GM15510 (cell line): ENCODE measurements around the gene TGIF2.

Experiments used
- POLR2A ChIP-seq: IDR thresholded peaks from 3 replicates; pipeline ENCODE4 v1.6.1; 2011; ENCODE audit warnings: borderline replicate concordance; ENCODE audit not compliant: insufficient read length; ENCODE audit errors: extremely low read depth

The TGIF2 gene

DNA sequence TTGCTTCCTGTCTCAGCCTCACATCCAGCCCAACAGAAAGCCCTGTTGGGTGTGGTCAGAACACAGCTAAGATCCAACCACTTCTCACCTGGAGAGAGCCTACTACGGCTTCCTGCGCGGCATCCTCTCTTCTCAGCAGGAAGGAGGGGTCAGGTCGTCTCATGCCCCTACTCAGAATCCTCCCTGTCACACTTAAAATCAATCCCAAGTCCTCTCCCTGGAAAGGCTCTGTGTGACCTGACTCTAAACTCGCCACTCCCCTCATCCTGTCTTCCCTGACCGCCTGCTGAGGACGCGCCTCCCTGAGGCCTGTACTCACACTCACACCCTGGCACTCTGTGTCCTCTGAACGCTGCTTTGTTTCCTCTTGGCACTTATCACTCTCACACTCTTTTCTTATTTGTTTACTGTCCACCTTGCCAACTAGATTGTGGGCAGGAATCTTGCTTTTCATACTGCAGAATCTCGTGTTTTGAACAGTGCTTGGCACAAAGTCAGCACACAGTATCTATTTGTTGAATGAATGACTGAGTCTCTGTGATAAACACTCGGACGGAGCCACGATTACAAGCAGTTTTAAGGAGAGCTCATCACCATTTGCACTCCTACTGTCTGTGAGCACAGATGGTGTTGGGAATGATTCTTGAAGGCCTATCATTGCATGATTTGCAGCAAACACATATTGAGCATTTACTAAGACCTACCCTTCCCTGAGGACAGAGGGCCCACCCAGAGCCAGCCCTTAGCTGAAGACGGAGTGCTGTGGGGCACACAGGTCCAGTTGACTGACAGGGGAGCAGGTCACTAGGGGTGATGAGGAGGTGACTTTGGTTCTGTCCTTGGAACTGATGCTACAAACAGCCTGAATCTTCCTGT, 50.9 kb downstream of the TGIF2 start:
- no peak for TF ChIP-seq POLR2A

DNA sequence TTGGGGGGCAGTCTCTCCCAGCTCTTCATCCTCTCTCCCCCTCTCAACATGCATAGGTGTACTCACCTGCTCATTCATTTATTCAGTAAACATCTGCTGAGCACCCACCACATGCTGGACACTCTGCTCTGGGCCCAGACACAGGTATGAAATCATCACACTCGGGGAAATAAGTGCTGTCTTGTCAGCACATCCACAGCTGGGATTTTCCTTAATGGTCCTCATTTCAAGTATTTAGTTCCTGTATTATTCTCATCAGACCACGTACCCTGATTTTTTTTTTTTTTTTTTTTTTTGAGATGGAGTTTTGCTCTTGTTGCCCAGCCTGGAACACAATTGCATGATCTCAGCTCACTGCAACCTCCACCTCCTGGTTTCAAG, 51.5 kb downstream of the TGIF2 start:
- no peak for TF ChIP-seq POLR2A

DNA sequence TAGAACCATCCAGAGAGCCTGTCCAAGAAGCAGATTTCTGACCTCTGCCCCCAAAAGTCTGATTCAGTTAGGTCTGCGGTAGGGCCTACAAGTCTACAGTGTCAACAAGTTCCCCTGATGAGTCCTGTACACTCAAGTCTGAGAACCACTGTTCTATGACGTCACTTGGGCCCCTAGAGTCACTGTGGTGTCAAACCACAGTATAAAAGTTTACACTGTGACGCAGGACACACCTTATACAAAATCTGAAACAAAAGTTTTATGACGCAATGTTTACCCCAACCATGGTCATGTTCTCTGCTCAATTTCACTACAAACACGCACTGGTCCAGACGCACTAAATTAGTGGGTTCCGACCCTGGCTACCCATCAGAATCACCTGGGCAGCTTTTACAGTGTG, 54.7 kb downstream of the TGIF2 start:
- TF ChIP-seq POLR2A, result no peak

DNA sequence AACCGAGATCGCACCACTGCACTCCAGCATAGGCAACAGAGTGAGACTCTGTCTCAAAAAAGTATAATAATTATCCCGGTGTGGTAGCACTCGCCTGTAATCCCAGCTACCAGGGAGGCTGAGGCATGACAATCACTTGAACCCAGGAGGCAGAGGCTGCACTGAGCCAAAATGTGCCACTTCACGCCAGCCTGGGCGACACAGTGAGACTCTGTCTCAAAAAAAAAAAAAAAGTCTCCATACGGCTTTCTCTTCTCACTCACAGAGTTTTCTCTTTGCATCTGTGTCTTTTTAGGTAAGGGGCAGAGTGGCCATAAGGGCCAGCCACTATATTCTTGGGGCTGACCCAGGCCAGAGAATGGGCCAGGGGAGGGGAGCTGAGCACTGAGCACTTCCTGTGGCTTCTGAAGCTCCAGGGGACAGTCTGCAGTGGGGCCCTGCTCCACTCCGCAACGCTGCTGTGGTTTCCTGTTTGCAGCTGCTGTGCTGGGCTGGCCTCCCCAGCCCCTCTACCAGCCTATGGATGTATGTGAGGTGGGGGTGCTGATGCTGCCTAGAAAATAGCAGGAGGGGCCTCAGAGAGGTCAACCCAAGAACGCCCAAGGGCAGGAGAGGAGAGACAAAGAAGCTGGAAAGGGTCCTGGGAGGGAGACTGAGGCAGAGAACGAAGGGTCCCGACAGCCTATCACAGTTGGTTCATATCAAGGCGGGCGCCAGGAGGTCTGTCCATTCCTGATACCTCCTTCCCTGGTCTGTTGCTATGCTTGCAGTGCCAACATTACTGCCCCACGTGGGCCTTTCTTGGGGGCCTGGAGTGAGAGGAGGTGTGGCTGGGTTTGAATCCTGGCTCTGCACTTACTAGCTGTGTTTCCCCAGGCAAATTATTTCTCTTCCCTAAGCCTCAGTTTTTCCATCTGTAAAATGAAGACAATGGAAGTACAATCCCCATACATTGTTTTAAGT, 56.6 kb downstream of the TGIF2 start:
- TF ChIP-seq POLR2A, result no peak

DNA sequence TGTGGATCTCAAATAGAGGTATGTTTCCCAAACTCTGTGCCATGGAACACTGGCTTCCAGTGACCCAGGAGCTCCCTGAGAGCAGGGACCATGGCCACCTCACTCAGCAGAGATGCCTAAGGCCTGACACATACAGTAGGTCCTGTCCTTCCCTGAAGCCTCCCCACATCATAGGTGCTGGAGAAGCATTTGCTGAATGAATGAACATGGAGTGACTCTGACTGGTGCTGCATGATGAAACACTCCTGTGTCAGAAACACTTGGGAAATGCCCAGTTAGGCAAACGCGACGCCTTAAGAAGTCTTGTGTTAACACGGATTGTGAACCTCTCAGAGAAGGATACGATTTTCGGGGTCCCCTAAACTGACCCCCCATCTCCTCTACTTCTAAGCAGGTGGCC, 58.2 kb downstream of the TGIF2 start:
- no peak for TF ChIP-seq POLR2A

DNA sequence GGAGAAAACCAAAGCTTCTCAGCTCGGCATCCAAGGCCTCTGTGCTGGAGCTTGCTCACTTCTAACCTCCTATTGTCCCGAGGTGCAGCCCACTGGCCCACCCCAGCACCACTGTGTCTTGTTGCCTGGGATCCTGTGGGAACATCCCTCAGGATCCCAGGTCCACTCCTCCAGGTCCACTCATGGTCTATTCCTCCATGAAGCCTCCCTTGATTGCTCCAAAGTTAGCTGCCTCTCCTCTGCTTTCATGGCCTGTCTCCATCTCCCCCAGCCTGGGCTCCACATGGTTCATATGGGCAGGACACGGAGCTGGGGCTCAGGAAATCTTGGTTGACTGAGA, 58.7 kb downstream of the TGIF2 start:
- TF ChIP-seq POLR2A, result no peak

DNA sequence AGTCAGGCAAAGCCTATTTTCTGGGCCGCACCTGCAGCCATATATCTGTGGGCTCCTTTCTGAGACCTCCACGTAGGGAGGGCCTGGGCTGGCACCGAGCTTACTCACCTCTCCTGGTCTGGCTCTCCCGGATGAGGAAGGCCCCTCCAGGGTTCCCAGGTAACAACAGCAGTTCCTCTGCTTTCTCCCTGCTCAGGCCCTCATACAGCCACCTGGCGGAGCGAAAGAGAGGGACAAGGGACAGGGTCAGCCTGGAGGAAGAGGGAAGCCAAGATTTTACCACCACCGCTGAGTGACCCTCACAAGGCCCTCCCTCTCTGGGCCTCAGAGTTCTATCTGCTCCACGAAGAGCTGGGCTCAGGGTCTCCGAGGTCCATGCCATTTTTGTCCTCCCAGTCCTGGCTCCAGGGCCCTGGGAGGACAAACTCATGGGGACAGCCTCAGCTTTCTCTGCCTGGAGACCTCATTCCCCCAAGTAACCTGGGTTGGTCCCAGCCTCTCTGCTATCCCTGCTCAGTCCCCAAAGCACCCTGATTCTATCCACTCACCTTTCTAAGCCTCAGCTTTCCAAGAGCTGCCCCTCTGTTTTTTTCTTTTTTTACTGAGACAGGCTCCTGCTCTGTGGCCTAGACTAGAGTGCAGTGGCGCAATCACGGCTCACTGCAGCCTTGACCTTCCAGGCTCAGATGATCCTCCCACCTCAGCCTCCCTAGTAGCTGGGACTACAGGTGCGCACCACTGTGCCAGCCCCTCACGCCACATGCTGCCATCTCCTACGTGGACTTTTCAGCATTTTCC, 59.3 kb downstream of the TGIF2 start:
- TF ChIP-seq POLR2A, result no peak

DNA sequence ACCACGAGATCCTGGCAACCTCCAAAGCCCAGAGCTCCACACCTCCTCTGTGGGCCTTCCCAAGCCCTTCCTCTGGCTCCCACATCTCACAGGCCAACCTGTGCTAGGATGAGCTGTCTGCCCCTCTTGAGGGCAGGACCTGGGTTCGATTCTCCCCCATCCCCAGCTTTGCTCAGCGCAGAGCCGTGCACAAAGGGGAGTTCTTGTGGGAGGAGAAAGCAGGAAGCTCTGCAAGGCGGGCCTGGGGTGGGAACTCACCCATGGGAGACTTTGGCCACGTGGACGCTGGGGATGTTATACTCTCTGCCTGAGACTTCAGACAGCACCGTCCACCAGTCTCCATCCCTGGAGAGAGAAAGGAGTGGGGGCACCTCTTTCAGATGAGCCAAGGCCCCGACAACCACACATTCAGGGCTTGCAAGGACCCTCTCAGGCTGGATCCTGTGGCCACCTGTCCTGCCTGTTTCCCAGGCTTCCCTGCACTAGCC, 59.9 kb downstream of the TGIF2 start:
- TF ChIP-seq POLR2A, result no peak

DNA sequence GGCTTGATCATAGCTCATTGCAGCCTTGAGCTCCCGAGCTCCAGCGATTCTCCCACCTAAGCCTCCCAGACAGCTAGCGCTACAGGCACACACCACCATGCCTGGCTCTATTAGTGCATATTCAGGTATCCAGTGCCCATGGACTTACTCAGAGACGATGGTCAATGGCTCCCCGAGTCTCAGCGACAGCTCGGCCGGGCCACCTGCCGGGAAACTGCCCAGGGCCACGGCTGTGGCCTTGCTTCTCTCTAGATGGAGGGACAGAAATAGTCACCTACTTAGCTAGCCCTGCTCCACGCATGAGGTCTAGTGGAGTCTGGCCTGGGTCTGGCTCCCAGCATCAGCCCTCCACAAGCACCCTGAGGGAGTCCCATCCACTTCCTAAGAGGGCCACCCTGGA, 60.9 kb downstream of the TGIF2 start:
- TF ChIP-seq POLR2A, result no peak

DNA sequence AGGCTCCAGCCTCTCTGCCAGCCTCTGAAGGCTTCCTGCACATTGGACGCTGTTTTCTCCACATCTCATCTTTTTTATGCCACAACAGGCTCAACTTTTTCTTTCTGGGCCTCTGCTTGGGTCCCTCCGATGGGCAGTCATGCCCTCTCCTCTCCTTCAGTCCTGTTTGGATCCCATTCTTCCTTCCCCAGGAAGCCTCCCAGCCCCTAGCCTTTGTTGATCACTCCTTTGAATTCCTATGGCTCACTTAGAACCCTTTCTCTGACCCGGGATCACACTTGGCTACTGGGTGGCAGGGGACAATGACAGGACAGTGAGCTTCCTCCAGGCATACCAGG, 68.1 kb downstream of the TGIF2 start:
- no peak for TF ChIP-seq POLR2A

DNA sequence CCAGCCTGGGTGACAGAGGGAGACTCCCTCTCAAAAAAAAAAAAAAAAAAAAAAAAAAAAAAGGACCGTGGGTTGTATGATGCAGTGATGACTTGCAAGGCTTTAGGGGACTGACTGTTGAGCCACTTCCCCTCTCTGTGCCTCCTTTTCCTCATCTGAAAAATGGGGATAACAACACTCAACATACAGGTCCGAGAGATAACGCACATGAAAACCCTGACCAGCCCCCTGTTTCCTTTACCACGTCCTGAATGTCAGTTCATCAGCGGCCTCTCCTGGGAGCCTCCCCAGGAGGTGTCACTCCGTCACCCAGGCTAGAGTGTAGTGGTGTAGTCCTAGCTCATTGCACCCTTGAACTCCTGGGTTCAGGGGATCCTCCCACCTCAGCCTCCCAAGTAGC, 68.7 kb downstream of the TGIF2 start:
- no peak for TF ChIP-seq POLR2A
